ENCODE data around the gene PTGER4. TPM values are rescaled to one million over a fixed set of nuclear protein-coding genes. Genes with fewer than 3 reads are reported as not detected.

The PTGER4 gene
- total and polyA plus RNA-seq, 4 donors = 0.60 to 6.8 (median 2.8) TPM

DNA sequence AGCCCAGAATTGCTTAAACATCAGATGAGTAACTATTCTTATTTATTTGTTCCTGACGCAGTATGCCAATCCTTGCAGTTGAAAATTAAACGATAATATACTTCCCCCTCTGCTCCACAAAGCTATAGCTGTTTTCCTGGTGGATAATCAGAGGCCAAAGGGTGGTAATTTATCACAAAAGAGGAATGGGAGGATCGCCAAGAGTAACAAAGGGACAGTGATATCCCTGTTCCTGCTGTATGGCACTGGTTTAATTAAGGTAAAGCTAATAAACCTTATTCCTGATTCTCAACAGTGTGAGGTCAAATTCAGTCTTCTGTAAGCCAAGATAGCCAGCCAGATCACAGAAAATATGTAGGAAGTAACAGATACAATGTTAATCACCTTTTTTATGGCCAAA lies 33.4 kb upstream of the PTGER4 start:
- DNase-seq (ENCODE audit: low spot score) = no peak

DNA sequence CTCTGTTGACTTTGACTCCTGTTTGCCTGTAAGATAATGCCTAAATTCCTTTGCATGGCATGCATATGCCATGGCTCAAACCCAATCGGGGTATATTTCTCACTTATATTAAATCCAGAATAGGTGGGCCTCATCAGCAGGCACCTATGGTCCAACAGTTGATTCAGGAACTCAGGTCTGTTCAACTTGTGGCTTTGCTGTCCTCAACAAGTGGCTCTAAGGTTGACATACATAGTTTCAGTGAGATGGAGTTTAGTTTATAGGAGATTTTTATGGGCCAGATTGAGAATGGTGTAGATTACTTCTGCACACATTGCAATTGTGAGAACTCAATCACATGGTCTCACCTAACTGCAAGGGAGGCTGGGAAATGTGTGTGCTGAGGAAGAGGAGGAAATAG lies 31.6 kb upstream of the PTGER4 start:
- H3K4me1 ChIP-seq (ENCODE audit: control insufficient read depth in 4 of 4, insufficient read depth in 4 of 4, low read length in 3 of 4) = no peaks in the 10 kb centered on the region
- H3K9ac ChIP-seq (ENCODE audit: low read depth in 1 of 2, low read length in 2 of 2) = no peak overlapping the region
- no peaks in the 10 kb centered on the region for H3K9me3 ChIP-seq (ENCODE audit: control insufficient read depth in 4 of 4, low read length in 3 of 4)
- TF ChIP-seq YY1 (IDR thresholded peaks at IDR 0.05) = no peak
- no peak for TF ChIP-seq JUND (IDR thresholded peaks at IDR 0.05)
- no peak for TF ChIP-seq CTCF (IDR thresholded peaks at IDR 0.05; ENCODE audit: low read depth, low read length, missing input control)
- no peak for TF ChIP-seq SP1 (IDR thresholded peaks at IDR 0.05)
- TF ChIP-seq GABPA (IDR thresholded peaks at IDR 0.05 in 1 of 2, conservative IDR thresholded peaks at IDR 0.05 in 1 of 2) = no peak
- TF ChIP-seq EGR1 (IDR thresholded peaks at IDR 0.05; ENCODE audit: low read depth in 2 of 2) = no peak
- no peak for TF ChIP-seq HNF4A (conservative IDR thresholded peaks at IDR 0.05)
- TF ChIP-seq FOXA1 (IDR thresholded peaks at IDR 0.05) = no peak
- TF ChIP-seq FOXA2 (IDR thresholded peaks at IDR 0.05) = no peak
- no peak for TF ChIP-seq NR2F2 (IDR thresholded peaks at IDR 0.05)
- TF ChIP-seq, protein P1, sequence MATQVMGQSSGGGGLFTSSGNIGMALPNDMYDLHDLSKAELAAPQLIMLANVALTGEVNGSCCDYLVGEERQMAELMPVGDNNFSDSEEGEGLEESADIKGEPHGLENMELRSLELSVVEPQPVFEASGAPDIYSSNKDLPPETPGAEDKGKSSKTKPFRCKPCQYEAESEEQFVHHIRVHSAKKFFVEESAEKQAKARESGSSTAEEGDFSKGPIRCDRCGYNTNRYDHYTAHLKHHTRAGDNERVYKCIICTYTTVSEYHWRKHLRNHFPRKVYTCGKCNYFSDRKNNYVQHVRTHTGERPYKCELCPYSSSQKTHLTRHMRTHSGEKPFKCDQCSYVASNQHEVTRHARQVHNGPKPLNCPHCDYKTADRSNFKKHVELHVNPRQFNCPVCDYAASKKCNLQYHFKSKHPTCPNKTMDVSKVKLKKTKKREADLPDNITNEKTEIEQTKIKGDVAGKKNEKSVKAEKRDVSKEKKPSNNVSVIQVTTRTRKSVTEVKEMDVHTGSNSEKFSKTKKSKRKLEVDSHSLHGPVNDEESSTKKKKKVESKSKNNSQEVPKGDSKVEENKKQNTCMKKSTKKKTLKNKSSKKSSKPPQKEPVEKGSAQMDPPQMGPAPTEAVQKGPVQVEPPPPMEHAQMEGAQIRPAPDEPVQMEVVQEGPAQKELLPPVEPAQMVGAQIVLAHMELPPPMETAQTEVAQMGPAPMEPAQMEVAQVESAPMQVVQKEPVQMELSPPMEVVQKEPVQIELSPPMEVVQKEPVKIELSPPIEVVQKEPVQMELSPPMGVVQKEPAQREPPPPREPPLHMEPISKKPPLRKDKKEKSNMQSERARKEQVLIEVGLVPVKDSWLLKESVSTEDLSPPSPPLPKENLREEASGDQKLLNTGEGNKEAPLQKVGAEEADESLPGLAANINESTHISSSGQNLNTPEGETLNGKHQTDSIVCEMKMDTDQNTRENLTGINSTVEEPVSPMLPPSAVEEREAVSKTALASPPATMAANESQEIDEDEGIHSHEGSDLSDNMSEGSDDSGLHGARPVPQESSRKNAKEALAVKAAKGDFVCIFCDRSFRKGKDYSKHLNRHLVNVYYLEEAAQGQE (IDR thresholded peaks at IDR 0.05) = no peak
- no peak for TF ChIP-seq ZBTB33 (IDR thresholded peaks at IDR 0.05)
- no peak for TF ChIP-seq MAX (IDR thresholded peaks at IDR 0.05)
- no peak for TF ChIP-seq HNF4G (IDR thresholded peaks at IDR 0.05)
- no peak for TF ChIP-seq TAF1 (conservative IDR thresholded peaks at IDR 0.05)
- TF ChIP-seq RXRA (IDR thresholded peaks at IDR 0.05) = no peak
- no peak for TF ChIP-seq RAD21 (IDR thresholded peaks at IDR 0.05)
- TF ChIP-seq ATF3 (IDR thresholded peaks at IDR 0.05) = no peak
- 84% methylated on average over 1 of the region's 1 CpG for WGBS
- no peaks in the 10 kb centered on the region for H3K27me3 ChIP-seq (ENCODE audit: control insufficient read depth in 4 of 4, insufficient read depth in 4 of 4, low read length in 3 of 4)
- H3K4me3 ChIP-seq (ENCODE audit: low read depth in 1 of 3, low read length in 3 of 3) = no peak overlapping the region
- DNase-seq (ENCODE audit: low spot score) = no peak
- H3K27ac ChIP-seq (ENCODE audit: low read depth in 1 of 2, low read length in 2 of 2) = no peak overlapping the region
- H3K36me3 ChIP-seq (ENCODE audit: control insufficient read depth in 4 of 4, insufficient read depth in 3 of 4, low read depth in 1 of 4, low read length in 3 of 4) = no peaks in the 10 kb centered on the region

More for the DNA sequence above, 33.4 kb upstream of the PTGER4 start:
- no peaks in the 10 kb centered on the region for H3K27me3 ChIP-seq (ENCODE audit: control insufficient read depth in 4 of 4, insufficient read depth in 4 of 4, low read length in 3 of 4)
- H3K4me3 ChIP-seq (ENCODE audit: low read depth in 1 of 3, low read length in 3 of 3) = no peak overlapping the region
- whole genome bisulfite sequencing = 62% methylated on average over 3 of the region's 3 CpGs
- no peak for TF ChIP-seq FOXA1 (IDR thresholded peaks at IDR 0.05)
- TF ChIP-seq FOXA2 (IDR thresholded peaks at IDR 0.05) = no peak
- no peak for TF ChIP-seq RXRA (IDR thresholded peaks at IDR 0.05)
- H3K9ac ChIP-seq (ENCODE audit: low read depth in 1 of 2, low read length in 2 of 2) = no peak overlapping the region
- H3K27ac ChIP-seq (ENCODE audit: low read depth in 1 of 2, low read length in 2 of 2) = no peak overlapping the region
- H3K36me3 ChIP-seq (ENCODE audit: control insufficient read depth in 4 of 4, insufficient read depth in 3 of 4, low read depth in 1 of 4, low read length in 3 of 4) = no peaks in the 10 kb centered on the region
- H3K4me1 ChIP-seq (ENCODE audit: control insufficient read depth in 4 of 4, insufficient read depth in 4 of 4, low read length in 3 of 4) = no peaks in the 10 kb centered on the region
- no peaks in the 10 kb centered on the region for H3K9me3 ChIP-seq (ENCODE audit: control insufficient read depth in 4 of 4, low read length in 3 of 4)
